ENCODE data around the gene ERCC1. TPM values are rescaled to one million over a fixed set of nuclear protein-coding genes. Genes with fewer than 3 reads are reported as not detected.

ERCC1 gene
- polyA plus RNA-seq, 1 donor from 2014 or later = 69.2 TPM

- Histone ChIP-seq H3K9me2 (ENCODE audit: insufficient read depth, low read length) (no peaks in the 10 kb centered on the region), H3K4me2 (ENCODE audit: low read length) (no peak overlapping the region), H3K36me3 (ENCODE audit: insufficient read depth, low read length) (no peaks in the 10 kb centered on the region), H3K9me3 (ENCODE audit: low read length) (no peaks in the 10 kb centered on the region), H4K20me1 (ENCODE audit: insufficient read depth) (no peaks in the 10 kb centered on the region), H3F3A (ENCODE audit: insufficient read depth, low read length, poor library complexity, severe bottlenecking) (no peaks in the 10 kb centered on the region), H3K4me3 (ENCODE audit: low read length) (no peak overlapping the region), H3K79me2 (replicated peaks; ENCODE audit: insufficient read depth, low read length) (no peaks in the 10 kb centered on the region), H2AFZ (ENCODE audit: low read depth, low read length) (no peak overlapping the region), H3K9ac (ENCODE audit: low read length) (no peak overlapping the region), H3K27me3 (ENCODE audit: insufficient read depth, low read depth, low read length) (no peaks in the 10 kb centered on the region), H3K27ac (ENCODE audit: low read length) (no peak overlapping the region)
- TF ChIP-seq EZH2 (IDR thresholded peaks at IDR 0.05; ENCODE audit: borderline replicate concordance, insufficient read depth, low read length, poor library complexity, severe bottlenecking) = no peak
- TF ChIP-seq EP300 (conservative IDR thresholded peaks at IDR 0.05; ENCODE audit: poor library complexity, severe bottlenecking) = no peak
- no peak for TF ChIP-seq CTCF (IDR thresholded peaks at IDR 0.05; ENCODE audit: poor library complexity, severe bottlenecking)
- TF ChIP-seq SMC3 (conservative IDR thresholded peaks at IDR 0.05; ENCODE audit: poor library complexity) = no peak
- TF ChIP-seq REST (IDR thresholded peaks at IDR 0.05; ENCODE audit: borderline replicate concordance) = no peak
- TF ChIP-seq POLR2AphosphoS5 (IDR thresholded peaks at IDR 0.05) = no peak
- TF ChIP-seq RAD21 (conservative IDR thresholded peaks at IDR 0.05) = no peak
Observed at GRCh38 chr19:45376045-45376724, 47.5 kb downstream of the ERCC1 start.

GRCh38 chr19:45370410-45371204 lies 53.1 kb downstream of the ERCC1 start, which contains the start of gene ERCC2:
ERCC2 (minus strand) TSS chr19:45370573; CDS start chr19:45370540, 33 bp downstream.
- no peaks in the 10 kb centered on the region for H4K20me1 ChIP-seq (ENCODE audit: insufficient read depth)
- peak within 1 kb of the TSS; percentile 97 for H3K4me3 ChIP-seq (ENCODE audit: low read length)
- peak within 1 kb of the TSS; percentile 78 for H3K4me2 ChIP-seq (ENCODE audit: low read length)
- H3K27me3 ChIP-seq (ENCODE audit: insufficient read depth, low read depth, low read length) = no peaks in the 10 kb centered on the region
- H3K27ac ChIP-seq (ENCODE audit: low read length) = peak within 1 kb of the TSS; percentile 92
- peak within 1 kb of the TSS; percentile 81 for H3K9ac ChIP-seq (ENCODE audit: low read length)
- no peaks in the 10 kb centered on the region for H3F3A ChIP-seq (ENCODE audit: insufficient read depth, low read length, poor library complexity, severe bottlenecking)
- H3K9me3 ChIP-seq (ENCODE audit: low read length) = no peaks in the 10 kb centered on the region
- peaks cover 8% of the 10 kb centered on the region for H3K79me2 ChIP-seq (replicated peaks; ENCODE audit: insufficient read depth, low read length)
- TF ChIP-seq MXI1 (conservative IDR thresholded peaks at IDR 0.05; ENCODE audit: poor library complexity, severe bottlenecking) (peak; percentile 5), EP300 (conservative IDR thresholded peaks at IDR 0.05; ENCODE audit: poor library complexity, severe bottlenecking) (no peak), REST (IDR thresholded peaks at IDR 0.05; ENCODE audit: borderline replicate concordance) (peak; percentile 56), TAF1 (IDR thresholded peaks at IDR 0.05; ENCODE audit: low read depth) (peak; percentile 88), POLR2AphosphoS5 (IDR thresholded peaks at IDR 0.05) (peak; percentile 74), EZH2 (IDR thresholded peaks at IDR 0.05; ENCODE audit: borderline replicate concordance, insufficient read depth, low read length, poor library complexity, severe bottlenecking) (no peak), SMC3 (conservative IDR thresholded peaks at IDR 0.05; ENCODE audit: poor library complexity) (peak; percentile 30), RAD21 (conservative IDR thresholded peaks at IDR 0.05) (no peak), CTCF (IDR thresholded peaks at IDR 0.05; ENCODE audit: poor library complexity, severe bottlenecking) (no peak)
- peak within 1 kb of the TSS; percentile 84 for H2AFZ ChIP-seq (ENCODE audit: low read depth, low read length)
- H3K9me2 ChIP-seq (ENCODE audit: insufficient read depth, low read length) = no peaks in the 10 kb centered on the region
- H3K36me3 ChIP-seq (ENCODE audit: insufficient read depth, low read length) = no peaks in the 10 kb centered on the region

Data from neural cell (in vitro differentiated cells).